Osteocyte (in vitro differentiated cells): ENCODE measurements around the gene CROCC2. TPM values are rescaled to one million over a fixed set of nuclear protein-coding genes. Genes with fewer than 3 reads are reported as not detected.

ENCODE experiments used
- total RNA-seq: library from RNA; stranded (reverse); gene quantifications from 2 replicates; pipeline ENCODE4 v1.2.1, GENCODE V29; 2021

The CROCC2 gene
- total RNA-seq, 1 donor from 2014 or later, result not detected

Other genes starting within 250 kb of the CROCC2 start
- gene AQP12B, start 223.5 kb upstream of the CROCC2 start, total RNA-seq, result not detected in 2 replicates
- not detected in 2 replicates for gene AQP12A, start 214.5 kb upstream of the CROCC2 start, total RNA-seq
- 4.3 and 5.6 TPM in 2 replicates for gene KIF1A, start 86.1 kb upstream of the CROCC2 start, total RNA-seq
- gene AGXT, start 37.5 kb upstream of the CROCC2 start, total RNA-seq, result not detected in 2 replicates
- gene MAB21L4, start 10.2 kb upstream of the CROCC2 start, total RNA-seq, result not detected in 2 replicates
- 17.6 and 19.4 TPM in 2 replicates for gene SNED1, start 92.3 kb downstream of the CROCC2 start, total RNA-seq
- gene MTERF4, start 196.0 kb downstream of the CROCC2 start, total RNA-seq, result 32.4 and 36.8 TPM in 2 replicates
- gene PASK, start 243.1 kb downstream of the CROCC2 start, total RNA-seq, result 10.2 and 10.5 TPM in 2 replicates
- gene PPP1R7, start 244.1 kb downstream of the CROCC2 start, total RNA-seq, result 51.0 and 55.5 TPM in 2 replicates